ENCODE results near the gene SMNDC1. TPM values are rescaled to one million over a fixed set of nuclear protein-coding genes. Genes with fewer than 3 reads are reported as not detected.

The SMNDC1 gene
- 31.5 TPM for total RNA-seq
- long read RNA-seq, full-length matches to known transcripts, result 12 of 16 reads
- long read RNA-seq, partial matches to known transcripts, result 0 of 16 reads
- long read RNA-seq, other reads (novel, unspliced or antisense), result 4 of 16 reads

GRCh38 chr10:110304780-110305421, at the start of gene SMNDC1:
SMNDC1 (minus strand) TSS chr10:110304920; CDS start chr10:110303587, 1,333 bp downstream.
- H3K4me3 ChIP-seq, result peak within 1 kb of the TSS; percentile 77
- intact Hi-C loops (cut with DNase I), result no loop called here
- peaks cover 54% of the 10 kb centered on the region for H3K4me1 ChIP-seq
- ATAC-seq (peak; percentile 98), DNase-seq (peak; percentile 97)
- no peaks in the 10 kb centered on the region for H3K9me3 ChIP-seq
- TF ChIP-seq, protein P1, sequence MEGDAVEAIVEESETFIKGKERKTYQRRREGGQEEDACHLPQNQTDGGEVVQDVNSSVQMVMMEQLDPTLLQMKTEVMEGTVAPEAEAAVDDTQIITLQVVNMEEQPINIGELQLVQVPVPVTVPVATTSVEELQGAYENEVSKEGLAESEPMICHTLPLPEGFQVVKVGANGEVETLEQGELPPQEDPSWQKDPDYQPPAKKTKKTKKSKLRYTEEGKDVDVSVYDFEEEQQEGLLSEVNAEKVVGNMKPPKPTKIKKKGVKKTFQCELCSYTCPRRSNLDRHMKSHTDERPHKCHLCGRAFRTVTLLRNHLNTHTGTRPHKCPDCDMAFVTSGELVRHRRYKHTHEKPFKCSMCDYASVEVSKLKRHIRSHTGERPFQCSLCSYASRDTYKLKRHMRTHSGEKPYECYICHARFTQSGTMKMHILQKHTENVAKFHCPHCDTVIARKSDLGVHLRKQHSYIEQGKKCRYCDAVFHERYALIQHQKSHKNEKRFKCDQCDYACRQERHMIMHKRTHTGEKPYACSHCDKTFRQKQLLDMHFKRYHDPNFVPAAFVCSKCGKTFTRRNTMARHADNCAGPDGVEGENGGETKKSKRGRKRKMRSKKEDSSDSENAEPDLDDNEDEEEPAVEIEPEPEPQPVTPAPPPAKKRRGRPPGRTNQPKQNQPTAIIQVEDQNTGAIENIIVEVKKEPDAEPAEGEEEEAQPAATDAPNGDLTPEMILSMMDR (IDR thresholded peaks at IDR 0.05), result no peak
- no peaks in the 10 kb centered on the region for H3K27me3 ChIP-seq (ENCODE audit: low read depth)
- peaks cover 34% of the 10 kb centered on the region for H3K36me3 ChIP-seq
- H3K27ac ChIP-seq, result peak within 1 kb of the TSS; percentile 91

DNA sequence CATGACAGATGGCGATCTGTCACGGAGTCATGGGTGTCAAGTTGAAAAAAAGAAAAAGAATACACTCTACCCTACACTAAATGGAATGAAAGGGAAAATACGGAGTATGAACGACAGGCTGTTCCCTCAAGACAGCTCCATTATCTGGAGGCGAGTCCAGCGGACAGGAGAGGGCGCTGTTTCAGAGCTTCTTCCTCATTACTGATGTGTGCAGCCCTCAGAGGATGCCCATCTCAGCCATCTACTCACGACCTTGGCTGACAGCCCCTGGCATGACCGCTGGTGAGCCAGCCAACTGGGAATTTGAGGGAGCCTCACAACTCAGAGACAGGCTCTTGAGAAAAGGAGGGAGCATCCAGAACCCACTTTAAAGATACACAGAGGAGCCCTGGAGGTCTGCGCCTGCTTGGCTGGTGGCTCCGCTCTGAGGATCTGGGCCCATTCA, 49.6 kb upstream of the SMNDC1 start:
- ATAC-seq (peak; percentile 78 to 83), DNase-seq (peak; percentile 83)
- intact Hi-C loops (cut with DNase I), result no loop called here
- no peak overlapping the region for H3K27ac ChIP-seq
- no peaks in the 10 kb centered on the region for H3K9me3 ChIP-seq
- TF ChIP-seq, protein P1 (IDR thresholded peaks at IDR 0.05), result peak; percentile 77
- H3K4me3 ChIP-seq, result no peak overlapping the region
- peaks cover 27% of the 10 kb centered on the region for H3K4me1 ChIP-seq
- H3K27me3 ChIP-seq (ENCODE audit: low read depth), result no peaks in the 10 kb centered on the region
- no peaks in the 10 kb centered on the region for H3K36me3 ChIP-seq

- DNase-seq (no peak), ATAC-seq (peak in 1 of 2 donors; percentile 5)
- intact Hi-C loops (cut with DNase I), result no loop called here
- Histone ChIP-seq H3K27ac (no peak overlapping the region), H3K27me3 (ENCODE audit: low read depth) (no peaks in the 10 kb centered on the region), H3K4me1 (peaks cover 27% of the 10 kb centered on the region), H3K9me3 (no peaks in the 10 kb centered on the region), H3K4me3 (no peak overlapping the region), H3K36me3 (no peaks in the 10 kb centered on the region)
- TF ChIP-seq, protein P1 (IDR thresholded peaks at IDR 0.05), result no peak
These were observed 48.8 kb upstream of the SMNDC1 start for GRCh38 chr10:110353244-110354119.

DNA sequence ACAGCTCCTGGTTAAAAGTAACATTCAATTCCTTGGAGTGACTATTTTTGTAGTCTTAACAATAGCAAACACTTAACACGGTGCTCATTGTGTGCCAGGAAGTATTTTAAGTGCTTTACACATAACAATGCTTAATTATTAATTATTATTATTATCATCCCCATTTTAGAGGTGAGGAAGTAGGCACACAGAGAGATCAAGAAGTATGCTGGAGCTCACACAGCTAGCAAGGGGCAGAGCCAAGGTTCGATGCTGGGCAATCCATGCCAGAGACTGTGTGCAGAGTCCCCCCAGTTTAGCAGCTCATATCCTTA, 48.2 kb upstream of the SMNDC1 start:
- Histone ChIP-seq H3K4me3 (no peak overlapping the region), H3K27me3 (ENCODE audit: low read depth) (no peaks in the 10 kb centered on the region), H3K4me1 (peaks cover 27% of the 10 kb centered on the region), H3K27ac (no peak overlapping the region), H3K36me3 (no peaks in the 10 kb centered on the region), H3K9me3 (no peaks in the 10 kb centered on the region)
- no peak for DNase-seq
- no peak for ATAC-seq
- intact Hi-C loops (cut with DNase I), result no loop called here
- TF ChIP-seq, protein P1 (IDR thresholded peaks at IDR 0.05), result no peak

DNA sequence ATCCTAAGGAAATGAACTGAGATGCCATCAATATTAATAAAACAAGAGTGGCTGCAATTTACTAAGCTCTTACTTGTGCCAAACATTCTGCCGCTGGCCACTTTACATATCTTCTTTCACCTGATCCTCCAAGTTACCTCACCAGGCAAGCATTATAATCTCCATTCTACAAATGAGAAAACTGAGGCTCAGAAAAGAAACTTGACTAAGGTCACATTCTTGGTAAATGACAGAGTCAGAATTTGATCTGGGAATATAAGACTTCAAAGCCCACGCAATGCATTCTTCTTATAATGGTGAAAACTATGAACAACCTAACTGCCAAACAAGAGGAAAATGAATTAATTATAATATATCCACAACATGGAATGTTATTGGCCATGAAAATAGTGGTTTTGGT, 46.1 kb upstream of the SMNDC1 start:
- TF ChIP-seq, protein P1 (IDR thresholded peaks at IDR 0.05), result no peak
- ATAC-seq, result no peak

More for the DNA sequence above, 46.1 kb upstream of the SMNDC1 start:
- no peak overlapping the region for H3K4me3 ChIP-seq
- H3K4me1 ChIP-seq, result peaks cover 17% of the 10 kb centered on the region
- intact Hi-C loops (cut with DNase I), result no loop called here
- H3K9me3 ChIP-seq, result no peaks in the 10 kb centered on the region
- no peak overlapping the region for H3K27ac ChIP-seq
- H3K27me3 ChIP-seq (ENCODE audit: low read depth), result no peaks in the 10 kb centered on the region
- no peaks in the 10 kb centered on the region for H3K36me3 ChIP-seq
- no peak for DNase-seq

Measured in lower lobe of right lung (tissue), 2 donors.